NCI-H2029 (cell line): ENCODE measurements around the gene MXRA7.
"Not testable (repeated sequence)": the region's sequence is repeated elsewhere in the genome, so short reads cannot be mapped to it uniquely, and the experiment has no call there.

ENCODE experiments used
- DNase-seq: peaks from one replicate; lab custom pipeline; 2025; lab: John Stamatoyannopoulos, UW

MXRA7 gene, protein sequence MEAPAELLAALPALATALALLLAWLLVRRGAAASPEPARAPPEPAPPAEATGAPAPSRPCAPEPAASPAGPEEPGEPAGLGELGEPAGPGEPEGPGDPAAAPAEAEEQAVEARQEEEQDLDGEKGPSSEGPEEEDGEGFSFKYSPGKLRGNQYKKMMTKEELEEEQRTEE

GRCh38 chr17:76710863-76711611 is at the start of gene MXRA7:
Gene MXRA7 (minus strand): TSS chr17:76710965. CDS start chr17:76710946, 19 bp downstream.
- DNase-seq = no peak

- no peak for DNase-seq
These were observed 47.8 kb upstream of the MXRA7 start for GRCh38 chr17:76758570-76758969.

- no peak for DNase-seq
These were observed 46.5 kb upstream of the MXRA7 start for GRCh38 chr17:76757256-76757655.

DNA sequence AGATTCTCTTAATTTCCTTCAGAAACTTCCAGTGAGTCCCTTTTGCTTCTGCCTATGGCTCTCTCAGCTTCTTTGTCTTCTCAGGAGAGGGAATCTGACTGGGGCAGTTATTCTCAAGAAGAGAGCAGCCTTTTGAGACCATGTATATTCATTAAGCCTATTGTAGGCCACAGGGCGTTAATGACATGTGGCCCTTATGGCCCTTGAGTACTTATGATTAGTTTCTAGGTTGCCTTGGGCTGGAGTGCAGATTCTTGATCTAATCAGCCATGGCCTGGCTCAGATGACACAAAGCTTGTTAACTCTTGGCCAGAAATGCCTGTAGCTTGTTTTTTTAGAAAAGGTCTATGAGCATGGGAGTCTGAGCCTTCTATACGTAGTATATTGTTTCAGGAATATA is 44.5 kb upstream of the MXRA7 start:
- no peak for DNase-seq

DNA sequence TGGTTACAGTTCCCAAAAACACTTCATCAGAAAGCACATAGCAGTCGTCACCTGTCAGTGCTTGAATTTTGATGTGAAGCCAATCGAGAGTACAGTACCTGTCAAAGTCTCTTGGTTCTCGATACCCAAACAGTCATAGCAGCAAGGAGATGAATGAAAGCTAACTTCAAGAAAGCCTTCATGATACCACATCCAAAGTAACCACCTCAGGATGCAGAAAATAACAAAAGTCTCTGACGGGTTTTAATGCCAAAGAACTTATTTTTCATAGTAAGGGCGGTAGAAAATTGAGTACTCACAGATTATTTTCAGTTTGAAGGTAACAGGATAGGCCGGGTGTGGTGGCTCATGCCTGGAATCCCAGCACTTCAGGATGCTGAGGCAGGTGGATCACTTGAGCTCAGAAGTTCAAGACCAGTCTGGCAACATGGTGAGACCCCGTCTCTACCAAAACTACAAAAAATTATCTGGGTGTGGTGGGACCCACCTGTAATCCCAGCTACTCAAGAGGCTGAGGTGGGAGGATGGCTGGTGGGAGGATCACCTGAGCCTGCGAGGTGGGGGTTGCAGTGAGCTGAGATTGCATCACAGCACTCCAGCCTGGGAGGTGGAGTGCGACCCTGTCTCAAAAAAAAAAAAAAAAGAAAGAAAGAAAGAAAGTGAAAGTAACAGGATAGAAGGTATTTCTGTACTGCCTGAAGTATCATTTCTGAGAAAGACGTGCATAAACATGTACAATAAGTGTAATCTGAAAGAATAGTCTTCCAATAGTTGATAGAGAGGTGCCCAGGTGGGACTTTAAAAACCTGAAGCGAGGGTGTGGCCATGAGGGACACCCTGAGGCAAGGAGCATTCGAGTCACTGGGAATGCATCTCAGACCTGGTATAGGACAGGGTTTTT is 42.5 kb upstream of the MXRA7 start:
- DNase-seq = no peak

- no peak for DNase-seq
These were observed 41.2 kb upstream of the MXRA7 start for GRCh38 chr17:76752006-76752405.

- DNase-seq = no peak
These were observed 40.7 kb upstream of the MXRA7 start for GRCh38 chr17:76751416-76751993.

DNA sequence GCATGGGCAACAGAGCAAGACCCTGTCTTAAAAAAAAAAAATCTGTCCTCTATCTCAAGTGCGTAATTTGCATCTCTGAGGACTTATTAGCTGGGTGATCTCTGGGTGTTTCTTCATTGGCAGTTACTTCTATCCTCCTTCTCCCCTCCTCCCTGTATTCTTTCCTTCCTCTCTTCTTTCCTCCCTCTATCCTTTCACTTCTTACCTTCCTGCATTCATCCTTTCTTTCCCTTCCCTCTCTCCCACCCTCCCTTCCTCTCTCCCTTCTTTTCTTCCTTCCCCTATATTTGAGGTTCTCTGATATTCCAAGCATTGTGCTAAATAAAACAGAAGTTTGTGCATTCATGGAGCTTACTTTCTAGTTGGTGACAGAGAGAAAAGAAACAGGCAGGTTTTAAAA is 37.9 kb upstream of the MXRA7 start:
- no peak for DNase-seq

- no peak for DNase-seq
These were observed 37.1 kb upstream of the MXRA7 start for GRCh38 chr17:76747716-76748363.

GRCh38 chr17:76745785-76746184 is 35.0 kb upstream of the MXRA7 start:
- DNase-seq = not testable (repeated sequence)

- no peak for DNase-seq
These were observed 34.0 kb upstream of the MXRA7 start for GRCh38 chr17:76744747-76745146.

- no peak for DNase-seq
These were observed 32.2 kb upstream of the MXRA7 start for GRCh38 chr17:76742958-76743357.

- no peak for DNase-seq
These were observed 29.8 kb upstream of the MXRA7 start for GRCh38 chr17:76740329-76741118.

DNA sequence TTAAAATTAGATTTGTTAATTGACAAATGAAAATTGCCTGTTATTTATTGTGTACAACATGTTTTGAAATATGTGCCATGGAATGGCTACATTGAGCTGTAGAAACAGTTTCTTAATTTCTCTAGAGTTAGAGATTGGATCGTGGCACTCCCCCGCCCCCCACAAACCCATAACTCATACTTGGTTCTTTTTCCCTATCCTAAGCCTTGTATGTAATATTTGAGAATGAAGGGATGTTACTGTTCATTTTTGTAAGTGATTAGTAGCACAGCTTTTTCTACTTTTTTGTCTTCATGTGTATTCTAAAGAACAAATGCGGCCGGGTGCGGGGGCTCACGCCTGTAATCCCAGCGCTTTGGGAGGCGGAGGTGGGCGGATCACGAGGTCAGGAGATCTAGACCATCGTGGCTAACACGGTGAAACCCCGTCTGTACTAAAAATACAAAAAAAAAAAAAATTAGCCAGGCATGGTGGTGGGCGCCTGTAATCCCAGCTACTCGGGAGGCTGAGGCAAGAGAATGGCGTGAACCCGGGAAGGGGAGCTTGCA is 28.9 kb upstream of the MXRA7 start:
- DNase-seq = not testable (repeated sequence)

- no peak for DNase-seq
These were observed 27.7 kb upstream of the MXRA7 start for GRCh38 chr17:76738468-76738850.

- DNase-seq = peak; percentile 86
These were observed 27.1 kb upstream of the MXRA7 start, which contains the start of gene MFSD11 for GRCh38 chr17:76737676-76738467. Gene MFSD11 (plus strand): TSS chr17:76738119. CDS start chr17:76738353, 234 bp downstream.

DNA sequence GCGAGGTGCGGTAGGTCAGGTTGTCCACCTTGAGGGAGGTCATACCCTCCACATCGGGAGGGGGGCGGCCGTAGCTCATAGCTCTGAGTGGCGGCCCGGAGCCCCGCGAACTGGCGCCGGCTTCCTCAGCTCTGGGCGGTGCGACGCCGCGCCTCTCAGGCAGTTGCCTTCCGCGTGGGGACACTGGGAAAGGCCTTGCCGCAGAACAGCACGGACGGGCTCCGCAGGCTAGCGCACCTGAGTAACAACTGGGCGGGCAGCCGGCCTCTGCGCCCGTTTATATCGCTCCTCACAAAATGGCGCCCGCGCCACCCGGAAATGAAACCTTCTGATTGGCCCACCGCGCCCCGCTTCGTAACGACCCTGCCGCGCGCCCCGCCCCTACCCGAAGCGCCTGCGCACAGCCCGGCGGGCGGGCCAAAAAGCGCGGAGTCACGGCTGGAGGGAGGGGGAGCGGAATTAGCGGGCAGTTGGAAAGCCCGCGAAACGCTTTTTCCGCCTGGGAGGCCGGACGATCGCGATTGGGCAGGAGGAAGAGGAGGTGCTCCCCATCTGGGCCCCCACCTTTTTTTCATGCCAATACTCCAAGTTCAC is 26.4 kb upstream of the MXRA7 start, which contains the start of gene SRSF2:
Gene SRSF2 (minus strand): TSS at position 250 of the 594 bp plus-strand sequence. CDS start 171 bp downstream, at position 79.
- peak; percentile 95 for DNase-seq

DNA sequence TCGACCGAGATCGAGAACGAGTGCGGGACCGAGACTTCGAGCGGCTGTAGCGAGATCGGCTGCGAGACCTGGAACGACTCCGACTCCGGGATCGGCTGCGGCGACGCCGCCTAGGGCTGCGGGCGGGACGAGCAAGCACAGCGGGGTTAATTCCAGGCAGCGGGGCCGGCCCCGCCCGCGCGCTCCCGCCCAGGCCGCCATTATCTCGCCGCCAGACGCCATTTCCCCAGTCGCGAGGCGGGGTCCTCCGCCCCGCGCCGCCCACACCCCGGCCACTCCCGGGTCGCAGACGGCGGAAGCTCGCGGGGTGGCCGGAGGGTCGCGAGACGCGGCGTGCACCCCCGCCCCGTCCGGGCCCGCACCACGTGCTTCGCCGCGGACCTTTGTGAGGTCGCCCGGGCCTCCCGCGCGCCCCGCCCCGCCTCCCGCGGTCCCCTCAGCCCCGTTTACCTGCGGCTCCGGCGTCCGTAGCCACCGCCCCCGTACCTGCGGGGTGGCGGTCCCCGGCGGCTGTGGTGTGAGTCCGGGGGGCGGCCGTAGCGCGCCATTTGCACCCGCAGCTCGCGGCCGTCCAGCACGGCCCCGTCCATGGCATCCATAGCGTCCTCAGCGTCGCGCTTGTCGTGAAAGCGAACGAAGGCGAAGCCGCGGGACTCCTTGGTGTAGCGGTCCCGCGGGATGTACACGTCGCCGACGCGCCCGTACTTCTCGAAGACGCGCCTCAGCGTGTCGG is 25.8 kb upstream of the MXRA7 start:
- DNase-seq = peak; percentile 46
